T-cell (primary cell): ENCODE measurements around the gene ZNF799. TPM values are rescaled to one million over a fixed set of nuclear protein-coding genes. Genes with fewer than 3 reads are reported as not detected.

Source experiments
- ATAC-seq, 4 experiments: fragments of 200-7000 bp in 3 of 4; fragments of 150-1000 bp in 1 of 4; cut with Tn5 transposase; replicated peaks in 1 of 4; 1 replicate in 3 of 4; 2 replicates in 1 of 4; pipeline ENCODE4 v1.10.0; 2021; ENCODE audit warnings: moderate library complexity in 3 of 4, mild to moderate bottlenecking in 2 of 4, moderate number of reproducible peaks in 1 of 4
- CTCF ChIA-PET, 2 donors: fragments of 300-600 bp; sonication (Branson Sonifier 250); formaldehyde crosslinking; loops; one replicate each; lab custom pipeline; 2022; ENCODE audit warnings: antibody characterized with exemption in 2 of 2; lab: Charles Lee
- POLR2A ChIA-PET, 2 donors: fragments of 300-600 bp; sonication (Branson Sonifier 250); formaldehyde crosslinking; loops; one replicate each; lab custom pipeline; 2022; ENCODE audit warnings: antibody characterized with exemption in 2 of 2; lab: Charles Lee
- DNase-seq, 35 experiments: peaks; one replicate each; pipeline versions ENCODE4 v3.0.0 to v3.0.0-alpha.2; 2013 to 2023
- H3K27ac ChIP-seq: one replicate; pipeline ENCODE4 v1.5.1; 2013; ENCODE audit warnings: low read length
- H3K27me3 ChIP-seq, 2 experiments: replicated peaks in 1 of 2; 1 replicate in 1 of 2; 2 replicates in 1 of 2; pipeline versions ENCODE4 v1.6.1 to v1.7.0; 2013; ENCODE audit warnings: low read length in 1 of 2, mixed read lengths in 1 of 2; ENCODE audit not compliant: control insufficient read depth in 2 of 2, insufficient read depth in 2 of 2; ENCODE audit errors: extremely low read depth in 1 of 2
- H3K36me3 ChIP-seq, 2 donors: 1 replicate in 1 of 2; 2 replicates in 1 of 2; pipeline versions ENCODE4 v1.6.1 to v1.7.0; 2013; ENCODE audit warnings: low read length in 1 of 2; ENCODE audit not compliant: control insufficient read depth in 2 of 2, insufficient read depth in 1 of 2; ENCODE audit errors: extremely low read depth in 1 of 2
- H3K4me1 ChIP-seq, 2 experiments: 1 replicate in 1 of 2; 2 replicates in 1 of 2; pipeline versions ENCODE4 v1.6.1 to v1.7.0; 2013; ENCODE audit warnings: low read length in 2 of 2, mixed read lengths in 1 of 2; ENCODE audit not compliant: insufficient read depth in 2 of 2, control insufficient read depth in 1 of 2; ENCODE audit errors: extremely low read depth in 1 of 2
- H3K4me3 ChIP-seq, 2 donors: 1 replicate in 1 of 2; 2 replicates in 1 of 2; pipeline versions ENCODE4 v1.5.1 to v1.7.0; 2013; ENCODE audit warnings: mild to moderate bottlenecking in 2 of 2, low read length in 1 of 2, moderate library complexity in 1 of 2; ENCODE audit not compliant: control insufficient read depth in 1 of 2; ENCODE audit errors: extremely low read depth in 1 of 2
- H3K9me3 ChIP-seq: 2 replicates; pipeline ENCODE4 v1.7.0; 2013
- H3K27ac Mint-ChIP-seq, 2 donors: one replicate each; pipeline ENCODE4 v1.8.0; 2020 to 2021; ENCODE audit warnings: mild to moderate bottlenecking in 2 of 2, mixed read lengths in 2 of 2
- H3K27me3 Mint-ChIP-seq, 2 donors: one replicate each; pipeline ENCODE4 v1.8.0; 2021 to 2022; ENCODE audit warnings: mixed read lengths in 2 of 2
- H3K36me3 Mint-ChIP-seq: one replicate; pipeline ENCODE4 v1.8.0; 2021; ENCODE audit warnings: mixed read lengths
- H3K4me1 Mint-ChIP-seq, 3 donors: one replicate each; pipeline ENCODE4 v1.8.0; 2020 to 2022; ENCODE audit warnings: mixed read lengths in 3 of 3, mild to moderate bottlenecking in 1 of 3
- H3K4me3 Mint-ChIP-seq, 3 donors: one replicate each; pipeline ENCODE4 v1.8.0; 2020 to 2022; ENCODE audit warnings: mild to moderate bottlenecking in 3 of 3, mixed read lengths in 3 of 3, moderate library complexity in 3 of 3
- H3K9me3 Mint-ChIP-seq, 3 donors: one replicate each; pipeline ENCODE4 v1.8.0; 2020 to 2022; ENCODE audit warnings: mixed read lengths in 3 of 3
- WGBS: methylation state at CpG from one replicate; pipeline ENCODE4 v1.1.5; 2013; ENCODE audit warnings: missing lambda C conversion rate; ENCODE audit not compliant: insufficient coverage; 5-methylcytosine and 5-hydroxymethylcytosine counted together
- total RNA-seq, 35 experiments: library from RNA in 6 of 35; stranded (reverse) in 6 of 35; fragments of 120-200 nt in 1 of 35; gene quantifications; one replicate each; pipeline versions ENCODE4 v1.2.1 to v1.2.4 and lab custom pipeline; 2013 to 2026

ZNF799 gene
- total RNA-seq, 5 donors from 2014 or later (not counting 1 experiment from before 2014, with no cell fraction given) = 2.2 to 9.8 (median 8.1) TPM

DNA sequence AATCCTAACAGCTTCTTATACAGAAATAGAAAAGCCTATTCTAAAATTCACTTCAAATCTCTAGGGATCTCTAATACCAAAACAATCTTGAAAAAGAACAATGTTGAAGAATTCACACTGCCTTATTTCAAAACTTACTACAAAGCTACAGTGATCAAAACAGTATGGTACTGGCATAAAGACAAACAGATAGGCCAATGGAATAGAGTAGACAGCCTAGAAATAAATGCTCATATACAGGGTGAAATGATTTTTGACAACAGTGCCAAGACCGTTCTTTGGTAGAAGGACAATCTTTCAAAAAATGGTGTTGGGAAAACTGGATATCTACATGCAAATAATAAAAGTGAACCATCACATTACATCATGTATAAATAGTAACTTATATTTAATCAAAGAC, 55.9 kb downstream of the ZNF799 start:
- H3K27ac Mint-ChIP-seq = no peak overlapping the region
- DNase-seq = no peak
- Histone ChIP-seq H3K27ac (no peak overlapping the region), H3K36me3 (no peaks in the 10 kb centered on the region), H3K27me3 (no peaks in the 10 kb centered on the region), H3K4me1 (no peaks in the 10 kb centered on the region), H3K9me3 (peaks cover 12% of the 10 kb centered on the region), H3K4me3 (no peak overlapping the region)
- H3K4me3 Mint-ChIP-seq = no peak overlapping the region
- H3K4me1 Mint-ChIP-seq = no peaks in the 10 kb centered on the region
- no CpG with 5 or more reads among the region's 1 CpG for WGBS
- no peaks in the 10 kb centered on the region for H3K27me3 Mint-ChIP-seq
- no peak for ATAC-seq
- ChIA-PET CTCF (no interaction called here), POLR2A (no interaction called here)
- H3K9me3 Mint-ChIP-seq = peaks cover 3 to 20% (median 18%) of the 10 kb centered on the region in 3 donors
- peaks cover 11% of the 10 kb centered on the region for H3K36me3 Mint-ChIP-seq

Other genes starting within 250 kb of the ZNF799 start
- gene ZNF625, start 244.5 kb downstream of the ZNF799 start, total RNA-seq = 1 to 10 TPM; 1.2 to 3.5 (median 2.0) TPM
- 10 to 100 TPM; 20.2 to 39.3 (median 22.7) TPM for gene ZNF136, start 238.2 kb downstream of the ZNF799 start, total RNA-seq
- 10 to 100 TPM; 22.8 to 65.1 (median 58.5) TPM for gene ZNF44, start 106.4 kb downstream of the ZNF799 start, total RNA-seq
- 10 to 100 TPM in 3 of 5 donors, 1 to 10 TPM in 2; 2.8 to 15.6 (median 13.9) TPM for gene ZNF563, start 67.6 kb downstream of the ZNF799 start, total RNA-seq
- gene ZNF442, start 35.6 kb downstream of the ZNF799 start, total RNA-seq = 1 to 10 TPM in 4 of 5 donors, under 1 TPM in 1; 0.98 to 3.8 (median 2.4) TPM
- 1 to 10 TPM; 3.9 to 6.2 (median 4.5) TPM for gene ZNF443, start 39.8 kb upstream of the ZNF799 start, total RNA-seq
- gene ZNF709, start 83.5 kb upstream of the ZNF799 start, total RNA-seq = 1 to 10 TPM; 2.4 to 5.3 (median 5.1) TPM
- 10 to 100 TPM; 14.2 to 21.8 (median 20.8) TPM for gene ZNF564, start 150.2 kb upstream of the ZNF799 start, total RNA-seq
- 10 to 100 TPM; 11.8 to 14.0 (median 12.4) TPM for gene ZNF490, start 209.5 kb upstream of the ZNF799 start, total RNA-seq
- 10 to 100 TPM; 33.4 to 54.6 (median 43.9) TPM for gene ZNF791, start 209.6 kb upstream of the ZNF799 start, total RNA-seq